Pancreas (tissue), 10 donors: ENCODE results near the gene SHQ1. TPM values are rescaled to one million over a fixed set of nuclear protein-coding genes. Genes with fewer than 3 reads are reported as not detected.
A peak's percentile ranks its signal among the peaks of the same experiment; 100 is the strongest.

Experiments used
- ATAC-seq, 4 donors: fragments of 200-7000 bp; cut with Tn5 transposase; one replicate each; pipeline versions ENCODE4 v1.8.0 to v1.9.1; 2020; ENCODE audit warnings: mild to moderate bottlenecking in 4 of 4, moderate library complexity in 4 of 4
- DNase-seq, 6 donors: peaks; one replicate each; pipeline ENCODE4 v3.0.0-alpha.2; 2020
- FAIRE-seq: peaks from 2 replicates; lab custom pipeline; 2012; peaks lifted over from hg19 to GRCh38; lab: Jason Lieb, UNC
- H3K27ac ChIP-seq, 4 donors: fragments of 200-600 bp; sonication (generic); 1 replicate in 3 of 4; 2 replicates in 1 of 4; pipeline versions ENCODE4 v1.5.0 to v1.8.0; 2020
- H3K27me3 ChIP-seq, 4 donors: fragments of 200-600 bp; one replicate each; pipeline ENCODE4 v1.8.0; 2021
- H3K36me3 ChIP-seq, 3 donors: fragments of 200-600 bp; sonication (generic) in 1 of 3; one replicate each; pipeline versions ENCODE4 v1.5.0 to v1.8.0; 2020 to 2021
- H3K4me1 ChIP-seq, 3 donors: fragments of 200-600 bp; one replicate each; pipeline ENCODE4 v1.8.0; 2021
- H3K4me3 ChIP-seq, 4 donors: fragments of 200-600 bp; sonication (generic) in 2 of 4; one replicate each; pipeline versions ENCODE4 v1.5.0 to v1.8.0; 2020 to 2021
- H3K9me3 ChIP-seq, 4 donors: fragments of 200-600 bp; one replicate each; pipeline ENCODE4 v1.8.0; 2021
- CTCF ChIP-seq, 4 donors: fragments of 200-600 bp; sonication (generic) in 3 of 4; IDR thresholded peaks; one replicate each; pipeline versions ENCODE4 v1.5.0 to v1.8.0; 2021; ENCODE audit warnings: antibody characterized with exemption in 4 of 4
- WGBS, 2 donors: extraction: QIAGEN DNeasy Blood & Tissue Kit; methylation state at CpG; one replicate each; pipeline ENCODE4 v1.1.7; 2013; 5-methylcytosine and 5-hydroxymethylcytosine counted together
- intact Hi-C, 3 donors: fragments of 100-400 bp; cut with DNase I; formaldehyde crosslinking; loops; one replicate each; pipeline versions ENCODE4 v1.11.1 to v1.14.2; 2022
- polyA plus RNA-seq, 2 donors: library from polyadenylated mRNA; stranded (reverse); fragments of 200-250 nt; gene quantifications; one replicate each; pipeline ENCODE4 v1.2.3, GENCODE V29; 2013
- total RNA-seq, 6 donors: library from RNA; stranded (reverse); fragmentation: NEBNext Ultra II Directional in 4 of 6; extraction: Animal tissue kit (Norgen Biotek cat#: 25700) in 4 of 6; gene quantifications; one replicate each; pipeline versions ENCODE4 v1.2.1 to v1.2.4, GENCODE V29; 2021 to 2023
- donor health status: healthy with polysubstance abuse.
- donor health status: DM: no; HTN: no; CAD: no; lungs with moderate emphysema.
- donor health status: DM: no; HTN: no; CAD: no.
- donor health status: control.
- donor health status: control.
- donor health status: Bipolar disorder and iron deficiency.
- donor health status: DM: yes; HTN: yes; CAD: no.
- donor health status: DM: no; HTN: no; CAD: no.
- donor health status: DM: no; HTN: no; CAD: no.
- donor health status: DM: yes; HTN: yes; CAD: no.

Gene SHQ1
- total and polyA plus RNA-seq, 8 donors: 4.1 to 13.4 (median 7.9) TPM

- intact Hi-C loops: no loop called here
- ATAC-seq (peak in 3 of 4 donors; percentile 7 to 11 (median 11)), DNase-seq (peak in 1 of 6 donors; percentile 15), FAIRE-seq (no peak)
- no peaks in the 10 kb centered on the region for H3K9me3 ChIP-seq
- no peaks in the 10 kb centered on the region for H3K27me3 ChIP-seq
- H3K4me1 ChIP-seq: peaks cover 6 to 14% (median 11%) of the 10 kb centered on the region in 3 donors
- H3K36me3 ChIP-seq: no peaks in the 10 kb centered on the region
- no peak for TF ChIP-seq CTCF (IDR thresholded peaks at IDR 0.05)
- H3K4me3 ChIP-seq: peak overlapping the region; percentile 75 to 86 (median 80)
- H3K27ac ChIP-seq: no peak overlapping the region
- 0 to 2% methylated on average over 11 of the region's 11 CpGs for WGBS, 2 donors
Observed at GRCh38 chr3:72848703-72849081, 447 bp upstream of the SHQ1 start.

- no peak overlapping the region for H3K27ac ChIP-seq
- WGBS, 2 donors: 5 to 6% methylated on average over 6 of the region's 6 CpGs
- ATAC-seq (no peak), DNase-seq (no peak), FAIRE-seq (no peak)
- no peaks in the 10 kb centered on the region for H3K9me3 ChIP-seq
- H3K4me1 ChIP-seq: peaks cover 6 to 14% (median 11%) of the 10 kb centered on the region in 3 donors
- H3K27me3 ChIP-seq: no peaks in the 10 kb centered on the region
- peak overlapping the region; percentile 75 to 86 (median 80) for H3K4me3 ChIP-seq
- H3K36me3 ChIP-seq: no peaks in the 10 kb centered on the region
- no peak for TF ChIP-seq CTCF (IDR thresholded peaks at IDR 0.05)
- intact Hi-C loops: no loop called here
Observed at GRCh38 chr3:72847282-72847681, 963 bp downstream of the SHQ1 start.

GRCh38 chr3:72846166-72846565 is 2.1 kb downstream of the SHQ1 start:
- no peak for TF ChIP-seq CTCF (IDR thresholded peaks at IDR 0.05)
- Histone ChIP-seq H3K4me1 (peaks cover 6 to 14% (median 11%) of the 10 kb centered on the region in 3 donors), H3K4me3 (no peak overlapping the region), H3K27ac (no peak overlapping the region), H3K27me3 (no peaks in the 10 kb centered on the region), H3K36me3 (no peaks in the 10 kb centered on the region), H3K9me3 (no peaks in the 10 kb centered on the region)
- intact Hi-C loops: no loop called here
- FAIRE-seq (no peak), ATAC-seq (no peak), DNase-seq (no peak)
- 91 to 97% methylated on average over 10 of the region's 10 CpGs for WGBS, 2 donors

- FAIRE-seq: no peak
Observed at GRCh38 chr3:72844436-72844993, 3.7 kb downstream of the SHQ1 start.

More at GRCh38 chr3:72844436-72844993, 3.7 kb downstream of the SHQ1 start:
- intact Hi-C loops: no loop called here
- peaks cover 6 to 14% (median 11%) of the 10 kb centered on the region in 3 donors for H3K4me1 ChIP-seq
- no peaks in the 10 kb centered on the region for H3K27me3 ChIP-seq
- no peaks in the 10 kb centered on the region for H3K9me3 ChIP-seq
- no peak for ATAC-seq
- no peak for TF ChIP-seq CTCF (IDR thresholded peaks at IDR 0.05)
- DNase-seq: no peak
- 80 to 86% methylated on average over 1 of the region's 1 CpG for WGBS, 2 donors
- H3K36me3 ChIP-seq: peaks cover 0 to 12% (median 0%) of the 10 kb centered on the region in 3 donors
- no peak overlapping the region for H3K4me3 ChIP-seq
- no peak overlapping the region for H3K27ac ChIP-seq
